ENCODE data around the gene DPEP2. TPM values are rescaled to one million over a fixed set of nuclear protein-coding genes. Genes with fewer than 3 reads are reported as not detected.
"Not testable (repeated sequence)": the region's sequence is repeated elsewhere in the genome, so short reads cannot be mapped to it uniquely, and the experiment has no call there.

DPEP2 gene
- total RNA-seq, 6 experiments from 2014 or later = not detected

DNA sequence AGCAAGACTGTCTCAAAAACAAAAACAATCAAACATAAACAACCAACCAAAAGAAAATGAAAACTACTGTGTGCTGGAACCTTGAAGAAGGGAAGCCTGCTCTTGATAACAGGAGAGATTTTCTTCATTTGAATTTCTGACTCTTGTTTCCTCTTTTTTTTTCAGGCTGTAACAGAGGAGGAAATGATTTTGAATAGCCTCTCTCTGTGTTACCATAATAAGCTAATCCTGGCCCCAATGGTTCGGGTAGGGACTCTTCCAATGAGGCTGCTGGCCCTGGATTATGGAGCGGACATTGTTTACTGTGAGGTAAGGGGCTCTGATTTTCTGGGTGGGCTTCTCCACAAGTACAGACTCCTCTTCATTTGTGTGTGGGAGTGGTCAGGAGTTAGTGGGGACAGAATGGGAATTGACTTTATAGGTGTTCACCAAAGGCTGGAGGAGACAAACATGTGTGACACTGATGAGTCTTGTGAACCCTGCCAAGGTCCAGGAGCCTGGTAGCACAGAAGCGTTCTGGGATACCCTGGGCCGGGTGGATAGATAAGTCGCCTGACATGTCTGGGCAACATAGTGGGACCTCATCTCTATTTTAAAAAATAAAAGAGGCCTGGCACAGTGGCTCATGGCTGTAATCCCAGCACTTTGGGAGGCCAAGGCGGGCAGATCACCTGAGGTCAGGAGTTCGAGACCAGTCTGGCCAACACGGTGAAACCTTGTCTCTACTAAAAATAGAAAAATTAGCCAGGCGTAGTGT is 38.7 kb upstream of the DPEP2 start:
- Mint-ChIP-seq H3K4me1 (ENCODE audit: low read depth) (no peaks in the 10 kb centered on the region), H3K9me3 (no peaks in the 10 kb centered on the region), H3K36me3 (ENCODE audit: low read depth) (no peaks in the 10 kb centered on the region; the same call in 1 of the 2 replicates), H3K27me3 (ENCODE audit: insufficient read depth) (no peaks in the 10 kb centered on the region; the same call in 1 of the 2 replicates), H3K4me3 (no peak overlapping the region), H3K27ac (no peak overlapping the region)
- DNase-seq = no peak
- TF ChIP-seq, protein P1, sequence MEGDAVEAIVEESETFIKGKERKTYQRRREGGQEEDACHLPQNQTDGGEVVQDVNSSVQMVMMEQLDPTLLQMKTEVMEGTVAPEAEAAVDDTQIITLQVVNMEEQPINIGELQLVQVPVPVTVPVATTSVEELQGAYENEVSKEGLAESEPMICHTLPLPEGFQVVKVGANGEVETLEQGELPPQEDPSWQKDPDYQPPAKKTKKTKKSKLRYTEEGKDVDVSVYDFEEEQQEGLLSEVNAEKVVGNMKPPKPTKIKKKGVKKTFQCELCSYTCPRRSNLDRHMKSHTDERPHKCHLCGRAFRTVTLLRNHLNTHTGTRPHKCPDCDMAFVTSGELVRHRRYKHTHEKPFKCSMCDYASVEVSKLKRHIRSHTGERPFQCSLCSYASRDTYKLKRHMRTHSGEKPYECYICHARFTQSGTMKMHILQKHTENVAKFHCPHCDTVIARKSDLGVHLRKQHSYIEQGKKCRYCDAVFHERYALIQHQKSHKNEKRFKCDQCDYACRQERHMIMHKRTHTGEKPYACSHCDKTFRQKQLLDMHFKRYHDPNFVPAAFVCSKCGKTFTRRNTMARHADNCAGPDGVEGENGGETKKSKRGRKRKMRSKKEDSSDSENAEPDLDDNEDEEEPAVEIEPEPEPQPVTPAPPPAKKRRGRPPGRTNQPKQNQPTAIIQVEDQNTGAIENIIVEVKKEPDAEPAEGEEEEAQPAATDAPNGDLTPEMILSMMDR (IDR thresholded peaks at IDR 0.05) = no peak

DNA sequence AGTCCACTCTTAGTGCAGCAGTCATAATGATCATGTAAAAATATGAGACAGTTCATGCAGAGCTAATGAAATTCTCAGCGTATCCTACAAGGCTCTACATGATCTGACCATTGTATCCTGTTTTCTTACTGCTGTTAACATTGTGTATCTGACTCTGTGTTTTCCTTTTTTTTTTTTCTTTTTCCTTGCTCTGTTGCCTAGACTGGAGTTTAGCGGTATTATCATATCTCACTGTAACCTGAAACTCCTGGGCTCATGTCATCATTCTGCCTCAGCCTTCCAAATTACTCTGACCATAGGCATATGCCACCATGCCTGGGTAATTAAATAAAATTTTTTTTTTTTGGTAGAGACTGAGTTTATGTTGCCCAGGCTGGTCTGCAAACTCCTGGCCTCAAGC is 35.9 kb upstream of the DPEP2 start:
- Mint-ChIP-seq H3K27me3 (ENCODE audit: insufficient read depth) (no peaks in the 10 kb centered on the region; the same call in 1 of the 2 replicates), H3K36me3 (ENCODE audit: low read depth) (peaks cover 5% of the 10 kb centered on the region; the same call in 1 of the 2 replicates), H3K4me1 (ENCODE audit: low read depth) (peaks cover 19% of the 10 kb centered on the region), H3K27ac (no peak overlapping the region), H3K9me3 (no peaks in the 10 kb centered on the region), H3K4me3 (no peak overlapping the region)
- no peak for DNase-seq
- TF ChIP-seq, protein P1 (IDR thresholded peaks at IDR 0.05) = no peak

DNA sequence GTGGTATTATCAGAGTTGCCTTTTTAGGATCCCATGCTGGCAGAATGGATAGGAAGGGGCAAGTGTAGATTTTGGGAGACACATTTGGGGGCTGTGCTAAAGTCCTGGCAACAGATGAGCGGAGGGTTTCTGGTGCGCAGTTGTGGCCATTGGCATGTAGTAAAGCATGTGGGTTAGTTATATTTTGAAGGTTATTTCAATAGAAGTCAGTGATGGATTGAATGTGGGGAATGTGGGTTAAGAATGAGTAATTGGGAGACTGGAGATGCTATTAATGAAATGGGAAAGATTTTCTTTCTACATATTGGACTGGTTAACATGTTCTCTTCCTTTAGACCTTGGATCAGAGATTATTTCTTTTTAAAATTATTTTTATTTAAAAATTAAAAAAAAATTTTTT is 33.8 kb upstream of the DPEP2 start:
- H3K4me1 Mint-ChIP-seq (ENCODE audit: low read depth) = peaks cover 24% of the 10 kb centered on the region
- no peak overlapping the region for H3K4me3 Mint-ChIP-seq
- H3K36me3 Mint-ChIP-seq (ENCODE audit: low read depth) = peaks cover 6% of the 10 kb centered on the region
- DNase-seq = no peak
- TF ChIP-seq, protein P1 (IDR thresholded peaks at IDR 0.05) = no peak
- no peaks in the 10 kb centered on the region for H3K9me3 Mint-ChIP-seq
- no peaks in the 10 kb centered on the region for H3K27me3 Mint-ChIP-seq (ENCODE audit: insufficient read depth)
- no peak overlapping the region for H3K27ac Mint-ChIP-seq

DNA sequence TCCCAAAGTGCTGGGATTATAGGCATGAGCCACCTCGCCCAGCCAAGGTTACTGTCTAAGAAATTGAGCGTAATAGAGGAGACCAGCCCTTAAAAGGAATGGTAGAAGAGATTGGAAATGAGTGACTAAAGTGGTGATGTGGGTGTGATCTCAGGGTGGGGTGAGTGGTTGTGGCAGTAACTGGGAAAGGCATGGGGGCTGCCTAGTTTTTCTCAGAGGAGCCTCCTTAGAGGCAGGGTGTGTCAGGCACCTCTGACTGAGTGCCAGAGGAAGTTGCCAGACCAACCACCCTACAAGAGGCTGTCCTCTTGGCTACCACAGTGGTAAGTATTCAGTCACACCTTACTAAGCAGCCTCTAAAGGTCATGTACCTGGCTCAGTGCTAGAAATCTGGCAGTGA is 32.7 kb upstream of the DPEP2 start:
- Mint-ChIP-seq H3K4me1 (ENCODE audit: low read depth) (peaks cover 24% of the 10 kb centered on the region), H3K27ac (peak overlapping the region; percentile 3), H3K27me3 (ENCODE audit: insufficient read depth) (no peaks in the 10 kb centered on the region), H3K36me3 (ENCODE audit: low read depth) (peaks cover 14% of the 10 kb centered on the region), H3K9me3 (no peaks in the 10 kb centered on the region), H3K4me3 (no peak overlapping the region)
- no peak for DNase-seq
- TF ChIP-seq, protein P1 (IDR thresholded peaks at IDR 0.05) = no peak

DNA sequence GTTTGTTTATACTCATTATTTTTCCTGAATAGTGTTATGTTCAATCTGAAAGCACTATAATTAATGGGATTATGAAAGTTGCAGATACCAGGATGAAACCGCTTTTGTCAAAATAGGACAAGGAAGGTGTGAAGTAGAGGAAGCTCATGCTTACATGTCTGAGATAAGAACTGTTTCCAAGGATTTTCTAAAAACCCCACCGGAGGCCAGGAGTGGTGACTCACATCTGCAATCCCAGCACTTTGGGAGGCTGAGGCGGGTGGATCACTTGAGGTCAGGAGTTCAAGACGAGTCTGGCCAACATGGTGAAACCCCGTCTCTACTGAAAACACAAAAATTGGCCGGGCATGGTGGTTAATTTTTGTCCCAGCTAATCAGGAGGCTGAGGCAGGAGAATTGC is 30.8 kb upstream of the DPEP2 start:
- 0 out of 2 replicates have a peak overlapping the region, but pooled peaks have one; percentile 33 for H3K27ac Mint-ChIP-seq
- DNase-seq = peak; percentile 4
- not testable (repeated sequence) for H3K4me3 Mint-ChIP-seq; H3K9me3 Mint-ChIP-seq; H3K27me3 Mint-ChIP-seq (ENCODE audit: insufficient read depth)
- peaks cover 19% of the 10 kb centered on the region for H3K36me3 Mint-ChIP-seq (ENCODE audit: low read depth)
- H3K4me1 Mint-ChIP-seq (ENCODE audit: low read depth) = peaks cover 24% of the 10 kb centered on the region

DNA sequence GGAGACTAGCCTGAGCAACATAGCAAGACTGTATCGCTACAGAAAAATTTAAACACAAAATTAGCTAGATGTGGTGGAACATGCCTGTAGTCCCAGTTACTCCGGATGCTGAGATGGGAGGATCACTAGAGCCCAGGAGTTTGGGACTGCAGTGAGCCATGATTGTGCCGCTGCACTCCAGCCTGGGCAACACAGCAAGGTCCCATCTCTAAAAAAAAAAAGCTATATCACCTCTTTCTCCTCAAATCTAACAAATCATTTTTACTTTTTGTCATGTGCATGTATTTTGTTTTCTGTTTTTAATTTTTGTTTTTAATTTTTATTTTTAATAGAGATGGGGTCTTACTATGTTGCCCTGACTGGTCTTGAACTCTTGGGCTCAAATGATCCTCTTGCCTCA is 29.7 kb upstream of the DPEP2 start:
- peaks cover 19% of the 10 kb centered on the region for H3K36me3 Mint-ChIP-seq (ENCODE audit: low read depth)
- H3K9me3 Mint-ChIP-seq = no peaks in the 10 kb centered on the region
- no peak overlapping the region for H3K4me3 Mint-ChIP-seq
- TF ChIP-seq, protein P1 (IDR thresholded peaks at IDR 0.05) = no peak
- H3K27me3 Mint-ChIP-seq (ENCODE audit: insufficient read depth) = no peaks in the 10 kb centered on the region
- peaks cover 24% of the 10 kb centered on the region for H3K4me1 Mint-ChIP-seq (ENCODE audit: low read depth)
- no peak overlapping the region for H3K27ac Mint-ChIP-seq
- DNase-seq = no peak

All from HFFc6 (cell line).